WI38 (cell line): ENCODE results near the gene UBR4.
"Not testable (repeated sequence)": the region's sequence is repeated elsewhere in the genome, so short reads cannot be mapped to it uniquely, and the experiment has no call there.

Experiments
- H3K4me3 ChIP-seq: 2 replicates; pipeline ENCODE4 v1.5.1; 2011; ENCODE audit warnings: low read depth, mild to moderate bottlenecking, control low read depth, low read length
- TF ChIP-seq, protein P1 (sequence below): IDR thresholded peaks from 2 replicates; pipeline ENCODE4 v1.5.1; 2012; ENCODE audit warnings: low read depth, mild to moderate bottlenecking, control low read depth, low read length

The UBR4 gene

DNA sequence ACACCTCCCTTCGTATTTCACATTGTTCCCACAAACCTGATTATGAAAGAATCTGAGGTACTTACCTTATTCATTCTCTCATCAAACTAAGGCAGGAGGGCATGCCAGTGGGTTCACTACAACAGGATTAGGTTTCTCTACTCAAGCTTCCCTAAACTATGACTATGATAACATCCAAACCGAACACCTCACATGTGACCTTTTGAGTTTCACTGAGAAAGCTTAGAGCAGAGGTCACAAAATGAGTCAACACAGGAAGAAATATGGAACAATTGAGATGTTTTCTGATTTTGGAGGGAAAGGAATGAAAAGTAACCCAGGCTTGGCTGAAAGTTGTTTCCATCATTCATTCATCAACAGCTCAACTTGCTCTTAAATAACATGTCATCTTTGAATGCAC is 24.1 kb downstream of the UBR4 start:
- TF ChIP-seq, protein P1, sequence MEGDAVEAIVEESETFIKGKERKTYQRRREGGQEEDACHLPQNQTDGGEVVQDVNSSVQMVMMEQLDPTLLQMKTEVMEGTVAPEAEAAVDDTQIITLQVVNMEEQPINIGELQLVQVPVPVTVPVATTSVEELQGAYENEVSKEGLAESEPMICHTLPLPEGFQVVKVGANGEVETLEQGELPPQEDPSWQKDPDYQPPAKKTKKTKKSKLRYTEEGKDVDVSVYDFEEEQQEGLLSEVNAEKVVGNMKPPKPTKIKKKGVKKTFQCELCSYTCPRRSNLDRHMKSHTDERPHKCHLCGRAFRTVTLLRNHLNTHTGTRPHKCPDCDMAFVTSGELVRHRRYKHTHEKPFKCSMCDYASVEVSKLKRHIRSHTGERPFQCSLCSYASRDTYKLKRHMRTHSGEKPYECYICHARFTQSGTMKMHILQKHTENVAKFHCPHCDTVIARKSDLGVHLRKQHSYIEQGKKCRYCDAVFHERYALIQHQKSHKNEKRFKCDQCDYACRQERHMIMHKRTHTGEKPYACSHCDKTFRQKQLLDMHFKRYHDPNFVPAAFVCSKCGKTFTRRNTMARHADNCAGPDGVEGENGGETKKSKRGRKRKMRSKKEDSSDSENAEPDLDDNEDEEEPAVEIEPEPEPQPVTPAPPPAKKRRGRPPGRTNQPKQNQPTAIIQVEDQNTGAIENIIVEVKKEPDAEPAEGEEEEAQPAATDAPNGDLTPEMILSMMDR: no peak
- H3K4me3 ChIP-seq: no peak overlapping the region

DNA sequence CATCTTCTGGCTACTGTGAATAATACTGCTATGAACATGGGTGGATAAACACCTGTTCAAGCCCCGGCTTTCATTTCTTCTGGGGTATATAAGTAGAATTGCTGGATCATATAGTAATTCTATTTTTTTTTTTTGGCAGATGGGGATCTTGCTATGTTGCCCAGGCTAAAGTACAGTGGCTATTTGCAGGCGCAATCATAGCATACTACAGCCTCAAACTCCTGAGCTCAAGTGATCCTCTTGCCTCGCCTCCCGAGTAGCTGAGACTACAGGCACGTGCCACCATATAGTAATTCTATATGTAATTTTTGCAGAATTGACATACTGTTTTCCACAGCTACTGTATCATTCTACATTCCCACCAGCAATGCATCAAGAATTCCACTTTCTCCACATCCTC is 27.8 kb downstream of the UBR4 start:
- TF ChIP-seq, protein P1: no peak
- no peak overlapping the region for H3K4me3 ChIP-seq

- not testable (repeated sequence) for H3K4me3 ChIP-seq
These were observed 29.8 kb downstream of the UBR4 start for GRCh38 chr1:19180265-19180657.

- H3K4me3 ChIP-seq: no peak overlapping the region
- TF ChIP-seq, protein P1: no peak
These were observed 30.3 kb downstream of the UBR4 start for GRCh38 chr1:19179597-19180264.

DNA sequence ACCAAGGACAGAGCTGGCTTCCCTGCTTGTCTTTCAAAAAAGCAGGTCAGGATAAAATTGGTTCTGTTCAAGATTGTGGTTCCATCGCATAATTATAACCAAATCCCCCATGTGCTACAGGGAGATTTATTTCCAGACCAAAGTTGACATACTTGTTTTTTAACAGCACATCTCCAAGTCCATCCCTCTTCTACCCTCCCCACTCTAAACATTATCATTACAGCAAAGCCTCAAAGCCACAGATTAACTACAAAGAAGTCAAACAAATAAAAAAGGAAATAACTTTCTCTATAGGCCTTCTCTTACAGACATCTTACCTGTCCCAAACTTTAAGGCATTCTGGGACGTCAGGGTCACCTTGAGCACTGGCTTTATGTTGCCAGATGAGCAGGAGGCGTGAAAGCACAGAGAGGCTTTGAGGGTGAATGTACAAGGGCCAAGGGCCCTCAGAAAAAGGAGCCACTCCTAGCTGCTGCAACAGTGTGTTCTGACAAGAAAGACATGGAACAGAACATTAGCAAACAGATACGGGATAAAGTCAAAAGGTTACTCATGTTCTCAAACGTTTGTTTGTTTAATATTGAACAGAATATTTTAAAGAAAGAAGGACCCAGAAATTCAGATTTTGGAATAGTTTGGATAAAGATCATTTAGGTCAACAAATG is 31.2 kb downstream of the UBR4 start:
- no peak overlapping the region for H3K4me3 ChIP-seq
- TF ChIP-seq, protein P1: no peak

- H3K4me3 ChIP-seq: no peak overlapping the region
- TF ChIP-seq, protein P1: no peak
These were observed 32.3 kb downstream of the UBR4 start for GRCh38 chr1:19177811-19178210.

- TF ChIP-seq, protein P1: no peak
- H3K4me3 ChIP-seq: no peak overlapping the region
These were observed 40.4 kb downstream of the UBR4 start for GRCh38 chr1:19169642-19170041.
